HepG2 (cell line): ENCODE measurements around the gene SFPQ. TPM values are rescaled to one million over a fixed set of nuclear protein-coding genes. Genes with fewer than 3 reads are reported as not detected.

Source experiments
- CREM ChIP-seq, 2 experiments: sonication (generic) in 1 of 2; formaldehyde crosslinking in 1 of 2; IDR thresholded peaks; 2 replicates each; pipeline versions ENCODE4 v1.4.0 to v1.6.1; 2016 to 2020; ENCODE audit warnings: antibody characterized with exemption in 1 of 2, mild to moderate bottlenecking in 1 of 2, missing genetic modification reagents in 1 of 2
- DPF2 ChIP-seq: sonication (generic); formaldehyde crosslinking; IDR thresholded peaks from 2 replicates; pipeline ENCODE4 v1.4.0; 2020; ENCODE audit warnings: mild to moderate bottlenecking, low read depth, missing genetic modification reagents, borderline replicate concordance
- FOXA1 ChIP-seq, 2 experiments: fragments of 450-650 bp in 1 of 2; sonication (generic) in 1 of 2; formaldehyde crosslinking in 1 of 2; IDR thresholded peaks; 2 replicates each; pipeline versions ENCODE4 v1.4.0 to v1.6.1; 2016 to 2020; ENCODE audit warnings: missing genetic modification reagents in 1 of 2
- MTA3 ChIP-seq: sonication (generic); formaldehyde crosslinking; IDR thresholded peaks from 2 replicates; pipeline ENCODE4 v1.4.0; 2020; ENCODE audit warnings: missing genetic modification reagents
- MYC ChIP-seq: sonication (generic); formaldehyde crosslinking; IDR thresholded peaks from 2 replicates; pipeline ENCODE4 v1.9.0; 2021; ENCODE audit warnings: missing genetic modification reagents, borderline replicate concordance
- NPAS2 ChIP-seq: sonication (generic); formaldehyde crosslinking; IDR thresholded peaks from 2 replicates; pipeline ENCODE4 v1.8.0; 2022; ENCODE audit warnings: mild to moderate bottlenecking, missing genetic modification reagents, borderline replicate concordance
- SMAD9 ChIP-seq: sonication (generic); formaldehyde crosslinking; IDR thresholded peaks from 2 replicates; pipeline ENCODE4 v1.5.1; 2020; ENCODE audit warnings: mild to moderate bottlenecking, missing genetic modification reagents
- SP4 ChIP-seq: sonication (generic); formaldehyde crosslinking; IDR thresholded peaks from 2 replicates; pipeline ENCODE4 v1.8.1; 2023; ENCODE audit warnings: mild to moderate bottlenecking, missing genetic modification reagents
- ZBTB7A ChIP-seq: sonication (generic); formaldehyde crosslinking; IDR thresholded peaks from 2 replicates; pipeline ENCODE4 v1.8.0; 2022; ENCODE audit warnings: mild to moderate bottlenecking, missing genetic modification reagents
- ZNF124 ChIP-seq: sonication (generic); formaldehyde crosslinking; IDR thresholded peaks from 2 replicates; pipeline ENCODE4 v1.4.0; 2020; ENCODE audit warnings: missing genetic modification reagents
- ZNF136 ChIP-seq: sonication (generic); formaldehyde crosslinking; IDR thresholded peaks from 2 replicates; pipeline ENCODE4 v1.8.1; 2022; ENCODE audit warnings: low read depth, mild to moderate bottlenecking, moderate library complexity, missing genetic modification reagents
- ZNF17 ChIP-seq: sonication (generic); formaldehyde crosslinking; IDR thresholded peaks from 2 replicates; pipeline ENCODE4 v1.5.0; 2020; ENCODE audit warnings: mild to moderate bottlenecking, missing genetic modification reagents
- ZNF274 ChIP-seq: sonication (generic); formaldehyde crosslinking; IDR thresholded peaks from 2 replicates; pipeline ENCODE4 v1.5.1; 2020; ENCODE audit warnings: mild to moderate bottlenecking, missing genetic modification reagents
- ZNF672 ChIP-seq: sonication (generic); formaldehyde crosslinking; IDR thresholded peaks from 2 replicates; pipeline ENCODE4 v1.8.1; 2022; ENCODE audit warnings: missing genetic modification reagents
- ZNF780A ChIP-seq: sonication (generic); formaldehyde crosslinking; IDR thresholded peaks from 2 replicates; pipeline ENCODE4 v1.8.0; 2022; ENCODE audit warnings: mild to moderate bottlenecking, missing genetic modification reagents, moderate library complexity
- polyA plus RNA-seq, 8 experiments: library from polyadenylated mRNA; depleted of rRNA in 3 of 8; stranded (reverse) in 7 of 8; unstranded in 1 of 8; fragments of >200 nt; fragmentation: Illumina TruSeq in 4 of 8; extraction: Trizol in 4 of 8; gene quantifications; 2 replicates each; pipeline versions ENCODE4 v1.2.1 to v1.2.3, GENCODE V29; 2011 to 2016; ENCODE audit warnings: low read depth in 4 of 8, missing spikeins in 1 of 8, mixed read lengths in 1 of 8; ENCODE audit not compliant: insufficient read depth in 1 of 8
- total RNA-seq, 5 experiments: library from RNA; depleted of rRNA; stranded (reverse); fragments of >200 nt; fragmentation: Illumina TruSeq; extraction: Trizol; gene quantifications; 2 replicates each; pipeline ENCODE4 v1.2.3, GENCODE V29; 2016; ENCODE audit warnings: low read depth in 1 of 5
- TF ChIP-seq, protein P1 (sequence below): sonication (generic); formaldehyde crosslinking; IDR thresholded peaks from 2 replicates; pipeline ENCODE4 v1.5.1; 2020; ENCODE audit warnings: mild to moderate bottlenecking, missing genetic modification reagents
- TF ChIP-seq, protein P2 (sequence below): sonication (generic); formaldehyde crosslinking; IDR thresholded peaks from 2 replicates; pipeline ENCODE4 v1.4.0; 2020; ENCODE audit warnings: missing genetic modification reagents, mild to moderate bottlenecking, borderline replicate concordance
- TF ChIP-seq, protein P3 (sequence below): sonication (generic); formaldehyde crosslinking; conservative IDR thresholded peaks from 2 replicates; pipeline ENCODE4 v1.4.0; 2020; ENCODE audit warnings: missing genetic modification reagents

The SFPQ gene
- total and polyA plus RNA-seq, 2 of the 13 experiments (the other 11 are each of a cell fraction or from before 2014, with no cell fraction given) = 101 to 292 TPM

DNA sequence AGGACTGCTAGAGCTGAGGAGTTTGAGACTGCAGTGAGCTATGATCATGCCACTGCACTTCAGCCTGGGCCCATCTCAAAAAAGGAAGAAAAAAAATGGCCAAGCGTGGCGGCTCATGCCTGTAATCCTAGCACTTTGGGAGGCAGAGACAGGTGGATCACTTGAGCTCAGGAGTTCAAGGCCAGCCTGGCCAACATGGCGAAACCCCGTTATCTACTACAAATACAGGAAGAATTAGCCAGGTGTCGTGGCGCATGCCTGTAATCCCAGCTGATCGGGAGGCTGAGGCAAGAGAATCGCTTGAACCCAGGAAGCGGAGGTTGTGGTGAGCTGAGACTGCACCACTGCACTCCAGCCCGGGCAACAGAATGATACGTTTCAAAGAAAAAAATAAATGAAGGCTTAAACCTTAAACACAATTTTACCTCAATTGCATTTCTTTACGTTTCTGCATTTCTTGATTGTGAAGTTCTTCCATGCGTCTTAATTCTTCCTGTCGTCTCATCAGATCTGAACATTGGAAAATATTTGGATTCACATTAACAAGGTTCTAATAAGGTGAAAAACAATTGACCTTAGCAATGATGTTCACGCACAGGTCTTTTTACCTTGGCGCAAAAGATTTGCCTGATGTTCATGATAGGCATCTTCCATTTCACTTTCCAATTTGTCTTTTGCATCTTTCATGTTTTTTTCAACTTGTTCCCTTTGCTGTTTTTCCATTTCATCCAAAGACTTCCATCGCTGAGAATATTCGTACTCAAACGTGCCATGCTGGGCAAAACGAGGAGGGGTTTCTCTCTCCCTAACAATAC, 4.2 kb downstream of the SFPQ start (continued):
- TF ChIP-seq ZNF672 (CRISPR knock-in tag) (no peak), SP4 (CRISPR knock-in tag) (no peak), ZNF274 (CRISPR knock-in tag) (no peak), SMAD9 (no peak), MTA3 (CRISPR knock-in tag) (no peak), ZNF780A (CRISPR knock-in tag) (no peak), CREM (IDR thresholded peaks at IDR 0.05) (no peak), CREM (CRISPR knock-in tag; IDR thresholded peaks at IDR 0.05) (no peak), DPF2 (CRISPR knock-in tag) (no peak), ZNF136 (CRISPR knock-in tag) (no peak), FOXA1 (IDR thresholded peaks at IDR 0.05) (no peak), FOXA1 (CRISPR knock-in tag; IDR thresholded peaks at IDR 0.05) (peak; percentile 36), ZNF124 (CRISPR knock-in tag) (no peak), ZBTB7A (CRISPR knock-in tag) (no peak), NPAS2 (CRISPR knock-in tag) (no peak), MYC (CRISPR knock-in tag) (peak; percentile 35; the same call in 1 of the 2 replicates), ZNF17 (no peak)
- TF ChIP-seq, protein P1, sequence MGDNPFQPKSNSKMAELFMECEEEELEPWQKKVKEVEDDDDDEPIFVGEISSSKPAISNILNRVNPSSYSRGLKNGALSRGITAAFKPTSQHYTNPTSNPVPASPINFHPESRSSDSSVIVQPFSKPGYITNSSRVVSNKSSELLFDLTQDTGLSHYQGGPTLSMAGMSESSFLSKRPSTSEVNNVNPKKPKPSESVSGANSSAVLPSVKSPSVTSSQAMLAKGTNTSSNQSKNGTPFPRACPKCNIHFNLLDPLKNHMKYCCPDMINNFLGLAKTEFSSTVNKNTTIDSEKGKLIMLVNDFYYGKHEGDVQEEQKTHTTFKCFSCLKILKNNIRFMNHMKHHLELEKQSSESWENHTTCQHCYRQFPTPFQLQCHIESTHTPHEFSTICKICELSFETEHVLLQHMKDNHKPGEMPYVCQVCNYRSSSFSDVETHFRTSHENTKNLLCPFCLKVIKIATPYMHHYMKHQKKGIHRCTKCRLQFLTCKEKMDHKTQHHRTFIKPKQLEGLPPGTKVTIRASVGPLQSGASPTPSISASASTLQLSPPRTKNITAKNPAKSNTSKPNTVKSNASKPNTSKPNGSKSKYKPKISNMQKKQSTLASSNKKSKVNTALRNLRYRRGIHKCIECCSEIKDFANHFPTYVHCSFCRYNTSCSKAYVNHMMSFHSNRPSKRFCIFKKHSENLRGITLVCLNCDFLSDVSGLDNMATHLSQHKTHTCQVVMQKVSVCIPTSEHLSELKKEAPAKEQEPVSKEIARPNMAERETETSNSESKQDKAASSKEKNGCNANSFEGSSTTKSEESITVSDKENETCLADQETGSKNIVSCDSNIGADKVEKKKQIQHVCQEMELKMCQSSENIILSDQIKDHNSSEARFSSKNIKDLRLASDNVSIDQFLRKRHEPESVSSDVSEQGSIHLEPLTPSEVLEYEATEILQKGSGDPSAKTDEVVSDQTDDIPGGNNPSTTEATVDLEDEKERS = no peak
- TF ChIP-seq, protein P2, sequence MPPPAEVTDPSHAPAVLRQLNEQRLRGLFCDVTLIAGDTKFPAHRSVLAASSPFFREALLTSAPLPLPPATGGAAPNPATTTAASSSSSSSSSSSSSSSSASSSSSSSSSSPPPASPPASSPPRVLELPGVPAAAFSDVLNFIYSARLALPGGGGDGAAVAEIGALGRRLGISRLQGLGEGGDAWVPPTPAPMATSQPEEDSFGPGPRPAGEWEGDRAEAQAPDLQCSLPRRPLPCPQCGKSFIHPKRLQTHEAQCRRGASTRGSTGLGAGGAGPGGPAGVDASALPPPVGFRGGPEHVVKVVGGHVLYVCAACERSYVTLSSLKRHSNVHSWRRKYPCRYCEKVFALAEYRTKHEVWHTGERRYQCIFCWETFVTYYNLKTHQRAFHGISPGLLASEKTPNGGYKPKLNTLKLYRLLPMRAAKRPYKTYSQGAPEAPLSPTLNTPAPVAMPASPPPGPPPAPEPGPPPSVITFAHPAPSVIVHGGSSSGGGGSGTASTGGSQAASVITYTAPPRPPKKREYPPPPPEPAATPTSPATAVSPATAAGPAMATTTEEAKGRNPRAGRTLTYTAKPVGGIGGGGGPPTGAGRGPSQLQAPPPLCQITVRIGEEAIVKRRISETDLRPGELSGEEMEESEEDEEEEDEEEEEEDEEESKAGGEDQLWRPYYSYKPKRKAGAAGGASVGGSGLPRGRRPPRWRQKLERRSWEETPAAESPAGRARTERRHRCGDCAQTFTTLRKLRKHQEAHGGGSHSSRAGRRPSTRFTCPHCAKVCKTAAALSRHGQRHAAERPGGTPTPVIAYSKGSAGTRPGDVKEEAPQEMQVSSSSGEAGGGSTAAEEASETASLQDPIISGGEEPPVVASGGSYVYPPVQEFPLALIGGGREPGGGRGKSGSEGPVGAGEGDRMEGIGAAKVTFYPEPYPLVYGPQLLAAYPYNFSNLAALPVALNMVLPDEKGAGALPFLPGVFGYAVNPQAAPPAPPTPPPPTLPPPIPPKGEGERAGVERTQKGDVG = peak; percentile 93; the same call in 1 of the 2 replicates
- TF ChIP-seq, protein P3, sequence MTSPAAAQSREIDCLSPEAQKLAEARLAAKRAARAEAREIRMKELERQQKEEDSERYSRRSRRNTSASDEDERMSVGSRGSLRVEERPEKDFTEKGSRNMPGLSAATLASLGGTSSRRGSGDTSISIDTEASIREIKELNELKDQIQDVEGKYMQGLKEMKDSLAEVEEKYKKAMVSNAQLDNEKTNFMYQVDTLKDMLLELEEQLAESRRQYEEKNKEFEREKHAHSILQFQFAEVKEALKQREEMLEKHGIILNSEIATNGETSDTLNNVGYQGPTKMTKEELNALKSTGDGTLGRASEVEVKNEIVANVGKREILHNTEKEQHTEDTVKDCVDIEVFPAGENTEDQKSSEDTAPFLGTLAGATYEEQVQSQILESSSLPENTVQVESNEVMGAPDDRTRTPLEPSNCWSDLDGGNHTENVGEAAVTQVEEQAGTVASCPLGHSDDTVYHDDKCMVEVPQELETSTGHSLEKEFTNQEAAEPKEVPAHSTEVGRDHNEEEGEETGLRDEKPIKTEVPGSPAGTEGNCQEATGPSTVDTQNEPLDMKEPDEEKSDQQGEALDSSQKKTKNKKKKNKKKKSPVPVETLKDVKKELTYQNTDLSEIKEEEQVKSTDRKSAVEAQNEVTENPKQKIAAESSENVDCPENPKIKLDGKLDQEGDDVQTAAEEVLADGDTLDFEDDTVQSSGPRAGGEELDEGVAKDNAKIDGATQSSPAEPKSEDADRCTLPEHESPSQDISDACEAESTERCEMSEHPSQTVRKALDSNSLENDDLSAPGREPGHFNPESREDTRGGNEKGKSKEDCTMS = no peak
